SW 1271 (cell line): ENCODE measurements around the gene C10orf90.

Experiments
- DNase-seq, 2 experiments: peaks; one replicate each; lab custom pipeline; 2025; lab: John Stamatoyannopoulos, UW

Gene C10orf90

GRCh38 chr10:126465771-126466170, 204.7 kb downstream of the C10orf90 start:
- DNase-seq = no peak

GRCh38 chr10:126463286-126463685, 207.2 kb downstream of the C10orf90 start:
- no peak for DNase-seq

GRCh38 chr10:126461289-126461940, 209.1 kb downstream of the C10orf90 start:
- DNase-seq = no peak

GRCh38 chr10:126459878-126460481, 210.5 kb downstream of the C10orf90 start:
- DNase-seq = peak; percentile 72 to 81

GRCh38 chr10:126459032-126459831, 211.3 kb downstream of the C10orf90 start:
- no peak for DNase-seq

- DNase-seq = no peak
These were observed 212.0 kb downstream of the C10orf90 start for GRCh38 chr10:126458466-126458865.

GRCh38 chr10:126456632-126457031, 213.9 kb downstream of the C10orf90 start:
- no peak for DNase-seq

- DNase-seq = no peak
These were observed 214.6 kb downstream of the C10orf90 start for GRCh38 chr10:126455766-126456405.

- DNase-seq = no peak
These were observed 215.3 kb downstream of the C10orf90 start for GRCh38 chr10:126455036-126455765.

GRCh38 chr10:126454045-126454751, 216.3 kb downstream of the C10orf90 start:
- DNase-seq = no peak

- no peak for DNase-seq
These were observed 218.2 kb downstream of the C10orf90 start for GRCh38 chr10:126452245-126452644.

- DNase-seq = no peak
These were observed 222.4 kb downstream of the C10orf90 start for GRCh38 chr10:126448091-126448490.

GRCh38 chr10:126439942-126440341, 230.6 kb downstream of the C10orf90 start:
- DNase-seq = no peak

GRCh38 chr10:126438407-126438783, 232.1 kb downstream of the C10orf90 start:
- no peak for DNase-seq

GRCh38 chr10:126437635-126438406, 232.7 kb downstream of the C10orf90 start:
- no peak for DNase-seq

GRCh38 chr10:126434235-126434634, 236.3 kb downstream of the C10orf90 start:
- no peak for DNase-seq

GRCh38 chr10:126433351-126433750, 237.1 kb downstream of the C10orf90 start:
- no peak for DNase-seq

GRCh38 chr10:126432507-126432906, 238.0 kb downstream of the C10orf90 start:
- DNase-seq = no peak

- no peak for DNase-seq
These were observed 238.7 kb downstream of the C10orf90 start for GRCh38 chr10:126431816-126432215.

GRCh38 chr10:126430512-126430911, 240.0 kb downstream of the C10orf90 start:
- DNase-seq = no peak
